ENCODE results near the gene TSPAN18. TPM values are rescaled to one million over a fixed set of nuclear protein-coding genes. Genes with fewer than 3 reads are reported as not detected.

Gene TSPAN18
- total and polyA plus RNA-seq, 2 experiments from 2014 or later, result 0.20 to 0.54 TPM

DNA sequence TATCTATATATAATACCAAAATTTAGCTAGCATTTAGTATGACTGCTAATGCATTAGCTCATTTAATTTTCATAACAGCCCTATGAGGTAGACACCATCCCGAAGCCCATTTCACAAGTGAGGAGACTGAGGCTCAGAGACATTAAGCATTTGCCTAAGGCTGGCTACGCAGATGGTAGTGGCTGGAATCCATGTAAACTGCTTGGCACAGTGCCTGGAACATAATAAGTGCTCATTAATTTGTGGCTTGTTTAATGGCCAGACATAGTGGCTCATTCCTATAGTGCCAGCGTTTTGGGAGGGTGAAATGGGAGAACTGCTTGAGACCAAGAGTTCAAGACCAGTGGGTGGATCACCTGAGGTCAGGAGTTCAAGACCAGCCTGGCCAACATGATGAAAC, 241.7 kb downstream of the TSPAN18 start:
- no peak overlapping the region for H3K9ac ChIP-seq
- H3K36me3 ChIP-seq (ENCODE audit: low read depth), result no peaks in the 10 kb centered on the region
- H3K4me1 ChIP-seq (ENCODE audit: insufficient read depth), result no peaks in the 10 kb centered on the region
- no peak overlapping the region for H2AFZ ChIP-seq
- no peaks in the 10 kb centered on the region for H4K20me1 ChIP-seq (ENCODE audit: insufficient read depth)
- H3K9me3 ChIP-seq (ENCODE audit: low read depth), result no peaks in the 10 kb centered on the region
- H3K4me3 ChIP-seq, result no peak overlapping the region
- in situ Hi-C loops (cut with MboI), result no loop called here
- H3K9me2 ChIP-seq (ENCODE audit: insufficient read depth), result no peaks in the 10 kb centered on the region
- no peak overlapping the region for H3K4me2 ChIP-seq (ENCODE audit: unreplicated experiment)
- no peak overlapping the region for H3K27ac ChIP-seq
- H3K27me3 ChIP-seq (replicated peaks; ENCODE audit: insufficient read depth), result peaks cover 14% of the 10 kb centered on the region
- DNase-seq, result no peak
- no peaks in the 10 kb centered on the region for H3K79me2 ChIP-seq (ENCODE audit: insufficient read depth)
- H3F3A ChIP-seq (ENCODE audit: insufficient read depth), result no peaks in the 10 kb centered on the region
- WGBS, 2 experiments (ENCODE audit: low coverage in 1 of 2, low lambda C conversion rate in 2 of 2, missing lambda C conversion rate in 2 of 2), result 42 to 50% methylated on average over 3 of the region's 3 CpGs
- TF ChIP-seq EZH2phosphoT487 (IDR thresholded peaks at IDR 0.05; ENCODE audit: insufficient read depth, low read depth) (no peak), EZH2 (IDR thresholded peaks at IDR 0.05; ENCODE audit: insufficient read depth, poor library complexity, severe bottlenecking) (no peak)

DNA sequence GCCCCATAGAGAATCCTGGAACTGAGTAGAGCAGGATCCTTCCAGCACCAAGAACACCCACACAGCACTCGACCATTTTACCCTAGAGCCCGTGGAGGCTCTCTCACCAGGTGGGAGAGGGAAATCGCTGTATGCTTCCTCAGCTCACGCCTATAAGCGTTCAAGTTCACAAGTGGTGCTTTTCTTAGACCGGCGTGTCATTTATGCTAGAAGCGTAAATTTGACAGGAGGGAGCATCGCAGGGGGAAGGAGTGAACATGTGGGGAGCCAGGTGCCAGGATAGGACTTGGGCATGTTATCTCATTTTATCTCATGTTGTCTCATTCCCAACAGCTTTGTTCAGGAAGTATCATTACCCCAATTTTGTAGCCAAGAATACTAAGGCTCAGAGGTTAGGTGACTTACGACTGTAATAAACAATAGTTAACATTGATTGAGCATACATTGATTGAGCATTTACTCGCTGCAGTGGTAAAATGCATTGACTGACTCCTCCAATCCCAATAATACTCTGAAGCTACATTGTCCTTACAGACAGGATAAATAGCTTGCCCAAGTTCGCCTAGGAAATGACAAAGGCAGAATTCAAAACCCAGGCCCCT, 243.0 kb downstream of the TSPAN18 start:
- peaks cover 14% of the 10 kb centered on the region for H3K27me3 ChIP-seq (replicated peaks; ENCODE audit: insufficient read depth)
- H3K9me2 ChIP-seq (ENCODE audit: insufficient read depth), result no peaks in the 10 kb centered on the region
- in situ Hi-C loops (cut with MboI), result no loop called here
- H4K20me1 ChIP-seq (ENCODE audit: insufficient read depth), result no peaks in the 10 kb centered on the region
- no peaks in the 10 kb centered on the region for H3K79me2 ChIP-seq (ENCODE audit: insufficient read depth)
- no peak for DNase-seq
- no peaks in the 10 kb centered on the region for H3K9me3 ChIP-seq (ENCODE audit: low read depth)
- no peaks in the 10 kb centered on the region for H3K36me3 ChIP-seq (ENCODE audit: low read depth)
- TF ChIP-seq EZH2 (IDR thresholded peaks at IDR 0.05; ENCODE audit: insufficient read depth, poor library complexity, severe bottlenecking) (no peak), EZH2phosphoT487 (IDR thresholded peaks at IDR 0.05; ENCODE audit: insufficient read depth, low read depth) (no peak)
- H3F3A ChIP-seq (ENCODE audit: insufficient read depth), result no peaks in the 10 kb centered on the region
- WGBS, 2 experiments (ENCODE audit: low coverage in 1 of 2, low lambda C conversion rate in 2 of 2, missing lambda C conversion rate in 2 of 2), result 75% methylated on average over 12 of the region's 12 CpGs
- no peak overlapping the region for H3K4me2 ChIP-seq (ENCODE audit: unreplicated experiment)
- H3K9ac ChIP-seq, result no peak overlapping the region
- H3K4me3 ChIP-seq, result no peak overlapping the region
- H3K4me1 ChIP-seq (ENCODE audit: insufficient read depth), result no peaks in the 10 kb centered on the region
- no peak overlapping the region for H2AFZ ChIP-seq
- H3K27ac ChIP-seq, result no peak overlapping the region

DNA sequence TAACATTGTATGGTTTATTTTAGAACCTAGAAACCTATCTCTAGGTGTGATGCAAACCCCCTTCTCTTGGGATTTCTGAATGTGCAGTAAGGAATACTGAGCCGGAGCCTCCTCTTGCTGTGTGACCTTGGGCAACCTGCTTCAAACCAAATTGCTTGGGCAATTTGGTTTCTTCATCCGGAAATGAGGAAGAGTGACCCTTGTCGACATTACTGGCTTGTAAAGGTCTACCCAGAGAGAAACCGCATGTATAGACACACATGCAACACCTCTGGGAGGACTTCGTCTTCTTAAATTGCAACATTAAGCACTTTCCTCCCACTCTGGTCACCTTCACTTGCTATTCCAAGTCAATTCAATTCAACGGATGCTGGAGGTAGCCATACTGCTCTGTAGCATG, 243.5 kb downstream of the TSPAN18 start:
- H3K9me3 ChIP-seq (ENCODE audit: low read depth), result no peaks in the 10 kb centered on the region
- peaks cover 14% of the 10 kb centered on the region for H3K27me3 ChIP-seq (replicated peaks; ENCODE audit: insufficient read depth)
- no peak overlapping the region for H3K4me2 ChIP-seq (ENCODE audit: unreplicated experiment)
- H2AFZ ChIP-seq, result no peak overlapping the region
- no peaks in the 10 kb centered on the region for H3K4me1 ChIP-seq (ENCODE audit: insufficient read depth)
- no peak overlapping the region for H3K9ac ChIP-seq
- in situ Hi-C loops (cut with MboI), result no loop called here
- no peaks in the 10 kb centered on the region for H4K20me1 ChIP-seq (ENCODE audit: insufficient read depth)
- no peak overlapping the region for H3K27ac ChIP-seq
- no peaks in the 10 kb centered on the region for H3K36me3 ChIP-seq (ENCODE audit: low read depth)
- no peaks in the 10 kb centered on the region for H3K79me2 ChIP-seq (ENCODE audit: insufficient read depth)
- no peaks in the 10 kb centered on the region for H3K9me2 ChIP-seq (ENCODE audit: insufficient read depth)
- no peaks in the 10 kb centered on the region for H3F3A ChIP-seq (ENCODE audit: insufficient read depth)
- WGBS, 2 experiments (ENCODE audit: low coverage in 1 of 2, low lambda C conversion rate in 2 of 2, missing lambda C conversion rate in 2 of 2), result 68 to 72% methylated on average over 6 of the region's 6 CpGs
- H3K4me3 ChIP-seq, result no peak overlapping the region
- DNase-seq, result no peak
- TF ChIP-seq EZH2 (IDR thresholded peaks at IDR 0.05; ENCODE audit: insufficient read depth, poor library complexity, severe bottlenecking), result no peak
- no peak for TF ChIP-seq EZH2phosphoT487 (IDR thresholded peaks at IDR 0.05; ENCODE audit: insufficient read depth, low read depth)

DNA sequence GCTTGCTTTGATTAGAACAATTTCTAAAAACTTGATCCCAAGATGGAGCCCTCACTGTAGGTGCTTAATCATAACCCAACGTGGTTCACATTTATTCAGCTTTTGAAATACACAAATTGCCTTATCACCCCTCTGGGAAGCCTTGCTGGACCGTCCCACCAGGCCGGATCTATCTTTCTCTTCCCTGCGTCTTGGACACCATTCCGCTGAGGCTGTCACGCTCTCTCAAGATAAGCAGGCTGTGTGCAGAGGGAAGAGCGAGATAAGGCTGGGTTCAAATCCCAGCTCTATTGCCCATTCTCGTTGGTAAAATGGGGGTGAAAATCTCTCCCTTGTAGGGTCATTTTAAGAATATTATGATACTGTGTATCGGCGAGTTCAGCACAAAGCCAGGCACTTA, 244.4 kb downstream of the TSPAN18 start:
- H3F3A ChIP-seq (ENCODE audit: insufficient read depth), result no peaks in the 10 kb centered on the region
- H2AFZ ChIP-seq, result no peak overlapping the region
- no peaks in the 10 kb centered on the region for H3K9me2 ChIP-seq (ENCODE audit: insufficient read depth)
- no peaks in the 10 kb centered on the region for H3K9me3 ChIP-seq (ENCODE audit: low read depth)
- no peak overlapping the region for H3K4me2 ChIP-seq (ENCODE audit: unreplicated experiment)
- TF ChIP-seq EZH2 (IDR thresholded peaks at IDR 0.05; ENCODE audit: insufficient read depth, poor library complexity, severe bottlenecking) (no peak), EZH2phosphoT487 (IDR thresholded peaks at IDR 0.05; ENCODE audit: insufficient read depth, low read depth) (no peak)
- no peaks in the 10 kb centered on the region for H3K36me3 ChIP-seq (ENCODE audit: low read depth)
- H3K4me3 ChIP-seq, result no peak overlapping the region
- no peak for DNase-seq
- 75 to 78% methylated on average over 10 of the region's 10 CpGs for WGBS, 2 experiments (ENCODE audit: low coverage in 1 of 2, low lambda C conversion rate in 2 of 2, missing lambda C conversion rate in 2 of 2)
- H4K20me1 ChIP-seq (ENCODE audit: insufficient read depth), result no peaks in the 10 kb centered on the region
- H3K4me1 ChIP-seq (ENCODE audit: insufficient read depth), result no peaks in the 10 kb centered on the region
- no peak overlapping the region for H3K27ac ChIP-seq
- H3K27me3 ChIP-seq (replicated peaks; ENCODE audit: insufficient read depth), result peaks cover 15% of the 10 kb centered on the region
- in situ Hi-C loops (cut with MboI), result no loop called here
- no peak overlapping the region for H3K9ac ChIP-seq
- H3K79me2 ChIP-seq (ENCODE audit: insufficient read depth), result no peaks in the 10 kb centered on the region

All from GM23248 (cell line).